OCI-LY7 (cell line): ENCODE data around the gene RFESD.

Experiments used
- EZH2phosphoT487 ChIP-seq: fragments of 200-600 bp; sonication (generic); IDR thresholded peaks from 2 replicates; pipeline ENCODE4 v1.6.1; 2018; ENCODE audit warnings: low read depth, borderline replicate concordance, mild to moderate bottlenecking, mixed run types, antibody characterized with exemption, low read length, moderate library complexity, mixed read lengths
- TF ChIP-seq, protein P1 (sequence below): fragments of 200-600 bp; sonication (generic); conservative IDR thresholded peaks from 2 replicates; pipeline ENCODE4 v1.5.1; 2014; ENCODE audit warnings: mild to moderate bottlenecking, antibody characterized with exemption, low read length, moderate library complexity, mixed read lengths

DNA sequence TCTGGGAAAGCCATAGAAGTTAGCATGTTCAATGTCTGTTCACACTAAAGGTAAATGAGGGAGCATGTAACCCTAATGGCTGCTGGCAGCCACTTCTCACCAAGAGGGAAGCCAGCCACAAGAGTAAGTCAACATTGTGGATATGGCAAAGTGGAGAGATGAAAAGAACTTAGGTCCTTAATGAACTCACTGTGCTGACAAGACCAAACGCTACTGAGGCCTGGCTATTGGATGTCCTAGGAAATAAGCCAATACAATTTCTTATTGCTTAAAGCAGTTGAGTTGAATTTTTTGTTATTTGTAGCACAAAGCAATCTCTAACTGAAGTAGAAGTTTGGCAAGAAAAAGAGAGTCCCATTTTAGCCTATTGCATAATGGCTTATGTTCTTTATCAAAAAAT, 19.9 kb upstream of the RFESD start:
- TF ChIP-seq, protein P1, sequence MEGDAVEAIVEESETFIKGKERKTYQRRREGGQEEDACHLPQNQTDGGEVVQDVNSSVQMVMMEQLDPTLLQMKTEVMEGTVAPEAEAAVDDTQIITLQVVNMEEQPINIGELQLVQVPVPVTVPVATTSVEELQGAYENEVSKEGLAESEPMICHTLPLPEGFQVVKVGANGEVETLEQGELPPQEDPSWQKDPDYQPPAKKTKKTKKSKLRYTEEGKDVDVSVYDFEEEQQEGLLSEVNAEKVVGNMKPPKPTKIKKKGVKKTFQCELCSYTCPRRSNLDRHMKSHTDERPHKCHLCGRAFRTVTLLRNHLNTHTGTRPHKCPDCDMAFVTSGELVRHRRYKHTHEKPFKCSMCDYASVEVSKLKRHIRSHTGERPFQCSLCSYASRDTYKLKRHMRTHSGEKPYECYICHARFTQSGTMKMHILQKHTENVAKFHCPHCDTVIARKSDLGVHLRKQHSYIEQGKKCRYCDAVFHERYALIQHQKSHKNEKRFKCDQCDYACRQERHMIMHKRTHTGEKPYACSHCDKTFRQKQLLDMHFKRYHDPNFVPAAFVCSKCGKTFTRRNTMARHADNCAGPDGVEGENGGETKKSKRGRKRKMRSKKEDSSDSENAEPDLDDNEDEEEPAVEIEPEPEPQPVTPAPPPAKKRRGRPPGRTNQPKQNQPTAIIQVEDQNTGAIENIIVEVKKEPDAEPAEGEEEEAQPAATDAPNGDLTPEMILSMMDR = no peak
- TF ChIP-seq EZH2phosphoT487 = no peak
